ENCODE results near the gene FAM200A. TPM values are rescaled to one million over a fixed set of nuclear protein-coding genes. Genes with fewer than 3 reads are reported as not detected.

Gene FAM200A
- polyA plus RNA-seq, 2 of the 4 experiments (the other 2 are of a cell fraction), result 5.3 to 9.8 TPM

- no peak for TF ChIP-seq HMGXB4 (CRISPR knock-in tag; IDR thresholded peaks at IDR 0.05; ENCODE audit: borderline replicate concordance)
- TF ChIP-seq USF2 (IDR thresholded peaks at IDR 0.05), result no peak
Measured at GRCh38 chr7:99562832-99563231, 10.9 kb upstream of the FAM200A start (continued).

- POLR2A ChIA-PET, result interaction anchor here (1.0 kb wide), 1 partner anchor 10 kb away, joined by 3 read pairs; the partner anchor contains the start of gene FAM200A
- no peak for TF ChIP-seq HOXA7 (CRISPR knock-in tag; IDR thresholded peaks at IDR 0.05)
- TF ChIP-seq HDAC2 (IDR thresholded peaks at IDR 0.05), result no peak
- FAIRE-seq (no peak), DNase-seq (ENCODE audit: low read depth in 1 of 2, low spot score in 1 of 2) (no peak), ATAC-seq (no peak)
- whole genome bisulfite sequencing (ENCODE audit: missing lambda C conversion rate), result 50% methylated on average over 9 of the region's 9 CpGs
- peak overlapping the region; percentile 17; the same call in 2 of the 3 replicates for H3K4me3 ChIP-seq
- no peaks in the 10 kb centered on the region for H3K9me3 ChIP-seq
- peak overlapping the region; percentile 59 to 96 for H3K27ac ChIP-seq
- CTCF ChIA-PET, result no interaction called here
- H3K4me1 ChIP-seq, result peaks cover 55% of the 10 kb centered on the region
- peak overlapping the region; percentile 74 for H3K4me2 ChIP-seq
Measured at GRCh38 chr7:99562114-99562784, 10.3 kb upstream of the FAM200A start.

DNA sequence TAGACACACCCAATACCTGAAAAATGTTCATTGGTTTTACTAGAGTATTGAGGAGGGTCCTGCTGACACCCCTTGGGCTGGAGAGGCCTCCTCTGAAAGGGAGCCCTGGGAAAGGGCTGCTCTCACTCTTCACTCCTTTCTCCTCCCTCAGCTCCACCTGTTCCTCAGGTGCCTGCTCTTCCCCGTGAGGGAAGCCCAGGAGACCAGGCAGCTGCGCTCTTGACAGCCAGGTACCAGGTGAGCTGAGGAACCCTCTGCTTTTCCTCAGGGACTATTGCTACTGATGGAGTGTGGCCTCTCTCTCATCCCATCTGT, 9.8 kb upstream of the FAM200A start:
- Histone ChIP-seq H3K4me2 (peak overlapping the region; percentile 74), H3K27ac (peak overlapping the region; percentile 15 to 96; a peak in 4 of 6 replicates), H3K4me3 (no peak overlapping the region), H3K9me3 (no peaks in the 10 kb centered on the region), H3K4me1 (peaks cover 59% of the 10 kb centered on the region)
- CTCF ChIA-PET, result interaction anchor here (0.9 kb wide), 1 partner anchor 355 kb away, joined by 3 read pairs; no protein-coding TSS in a partner anchor
- POLR2A ChIA-PET, result interaction anchor here (1.0 kb wide), 1 partner anchor 55 kb away, joined by 3 read pairs; the partner anchor contains the start of gene ZSCAN25
- TF ChIP-seq HOXB5 (CRISPR knock-in tag; IDR thresholded peaks at IDR 0.05) (no peak), TFCP2L1 (CRISPR knock-in tag; IDR thresholded peaks at IDR 0.05) (no peak), JUNB (IDR thresholded peaks at IDR 0.05) (no peak), KDM1A (IDR thresholded peaks at IDR 0.05; ENCODE audit: low read depth) (no peak), ZSCAN20 (CRISPR knock-in tag; IDR thresholded peaks at IDR 0.05) (no peak), ESRRA (IDR thresholded peaks at IDR 0.05; ENCODE audit: borderline replicate concordance, low read length) (no peak), NFE2L2 (conservative IDR thresholded peaks at IDR 0.05; ENCODE audit: low read length) (no peak), HOXB13 (CRISPR knock-in tag; IDR thresholded peaks at IDR 0.05; ENCODE audit: low read depth) (no peak)
- TF ChIP-seq, protein P1, sequence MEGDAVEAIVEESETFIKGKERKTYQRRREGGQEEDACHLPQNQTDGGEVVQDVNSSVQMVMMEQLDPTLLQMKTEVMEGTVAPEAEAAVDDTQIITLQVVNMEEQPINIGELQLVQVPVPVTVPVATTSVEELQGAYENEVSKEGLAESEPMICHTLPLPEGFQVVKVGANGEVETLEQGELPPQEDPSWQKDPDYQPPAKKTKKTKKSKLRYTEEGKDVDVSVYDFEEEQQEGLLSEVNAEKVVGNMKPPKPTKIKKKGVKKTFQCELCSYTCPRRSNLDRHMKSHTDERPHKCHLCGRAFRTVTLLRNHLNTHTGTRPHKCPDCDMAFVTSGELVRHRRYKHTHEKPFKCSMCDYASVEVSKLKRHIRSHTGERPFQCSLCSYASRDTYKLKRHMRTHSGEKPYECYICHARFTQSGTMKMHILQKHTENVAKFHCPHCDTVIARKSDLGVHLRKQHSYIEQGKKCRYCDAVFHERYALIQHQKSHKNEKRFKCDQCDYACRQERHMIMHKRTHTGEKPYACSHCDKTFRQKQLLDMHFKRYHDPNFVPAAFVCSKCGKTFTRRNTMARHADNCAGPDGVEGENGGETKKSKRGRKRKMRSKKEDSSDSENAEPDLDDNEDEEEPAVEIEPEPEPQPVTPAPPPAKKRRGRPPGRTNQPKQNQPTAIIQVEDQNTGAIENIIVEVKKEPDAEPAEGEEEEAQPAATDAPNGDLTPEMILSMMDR (IDR thresholded peaks at IDR 0.05), result no peak
- no peak for ATAC-seq
- no peak for DNase-seq (ENCODE audit: low read depth in 1 of 2, low spot score in 1 of 2)
- WGBS (ENCODE audit: missing lambda C conversion rate), result 82% methylated on average over 2 of the region's 2 CpGs
- no peak for FAIRE-seq

GRCh38 chr7:99560834-99561736, 9.2 kb upstream of the FAM200A start:
- Histone ChIP-seq H3K4me2 (peak overlapping the region; percentile 94), H3K27ac (peak overlapping the region in 1 of 2 experiments; percentile 96; a peak in 4 of 6 replicates), H3K9me3 (no peaks in the 10 kb centered on the region), H3K4me3 (no peak overlapping the region), H3K4me1 (peaks cover 59% of the 10 kb centered on the region)
- ATAC-seq (no peak), DNase-seq (ENCODE audit: low read depth in 1 of 2, low spot score in 1 of 2) (no peak), FAIRE-seq (no peak)
- CTCF ChIA-PET, result interaction anchor here (0.9 kb wide), 1 partner anchor 356 kb away, joined by 3 read pairs; no protein-coding TSS in a partner anchor
- TF ChIP-seq PBX3 (IDR thresholded peaks at IDR 0.05) (no peak), JUNB (IDR thresholded peaks at IDR 0.05) (no peak), CBX8 (IDR thresholded peaks at IDR 0.05) (no peak), GATA3 (IDR thresholded peaks at IDR 0.05; ENCODE audit: borderline replicate concordance) (no peak), REST (IDR thresholded peaks at IDR 0.05) (no peak)
- WGBS (ENCODE audit: missing lambda C conversion rate), result 91% methylated on average over 7 of the region's 7 CpGs
- POLR2A ChIA-PET, result interaction anchor here (1.0 kb wide), 1 partner anchor 55 kb away, joined by 3 read pairs; the partner anchor contains the start of gene ZSCAN25

Data from A549 (cell line).